Liver (tissue), 9 donors: ENCODE results near the gene SPZ1. TPM values are rescaled to one million over a fixed set of nuclear protein-coding genes. Genes with fewer than 3 reads are reported as not detected.

ENCODE experiments used
- DNase-seq: peaks from one replicate; pipeline ENCODE4 v3.0.0-alpha.2; 2017; ENCODE audit warnings: low spot score
- H3K27ac ChIP-seq, 2 donors: one replicate each; pipeline ENCODE4 v1.7.0; 2013; ENCODE audit warnings: inconsistent platforms in 2 of 2, low read length in 2 of 2, control low read depth in 1 of 2, low read depth in 1 of 2, mild to moderate bottlenecking in 1 of 2
- H3K27me3 ChIP-seq, 4 donors: one replicate each; pipeline versions ENCODE4 v1.6.1 to v1.7.0; 2013; ENCODE audit warnings: low read length in 3 of 4, inconsistent platforms in 1 of 4, mild to moderate bottlenecking in 1 of 4, moderate library complexity in 1 of 4; ENCODE audit not compliant: control insufficient read depth in 4 of 4, insufficient read depth in 4 of 4
- H3K36me3 ChIP-seq, 4 donors: one replicate each; pipeline versions ENCODE4 v1.6.1 to v1.7.0; 2013; ENCODE audit warnings: low read length in 3 of 4, mild to moderate bottlenecking in 3 of 4, low read depth in 1 of 4, moderate library complexity in 1 of 4; ENCODE audit not compliant: control insufficient read depth in 4 of 4, insufficient read depth in 3 of 4
- H3K4me1 ChIP-seq, 4 donors: one replicate each; pipeline versions ENCODE4 v1.6.1 to v1.7.0; 2013; ENCODE audit warnings: low read length in 3 of 4, mild to moderate bottlenecking in 3 of 4, moderate library complexity in 1 of 4; ENCODE audit not compliant: control insufficient read depth in 4 of 4, insufficient read depth in 4 of 4
- H3K4me3 ChIP-seq, 3 donors: one replicate each; pipeline versions ENCODE4 v1.6.1 to v1.7.0; 2013; ENCODE audit warnings: low read length in 3 of 3, control low read depth in 1 of 3, low read depth in 1 of 3, mild to moderate bottlenecking in 1 of 3
- H3K9ac ChIP-seq, 2 donors: one replicate each; pipeline ENCODE4 v1.7.0; 2013; ENCODE audit warnings: low read length in 2 of 2, mild to moderate bottlenecking in 2 of 2, moderate library complexity in 2 of 2, control low read depth in 1 of 2, low read depth in 1 of 2
- H3K9me3 ChIP-seq, 4 donors: one replicate each; pipeline versions ENCODE4 v1.6.1 to v1.7.0; 2013; ENCODE audit warnings: low read length in 3 of 4; ENCODE audit not compliant: control insufficient read depth in 4 of 4
- ATF3 ChIP-seq: IDR thresholded peaks from 2 replicates; pipeline ENCODE4 v1.6.1; 2016; ENCODE audit warnings: antibody characterized with exemption
- EGR1 ChIP-seq, 2 donors: IDR thresholded peaks; 2 replicates each; pipeline ENCODE4 v1.6.1; 2016 to 2018; ENCODE audit warnings: antibody characterized with exemption in 2 of 2, low read depth in 2 of 2
- FOXA1 ChIP-seq: IDR thresholded peaks from 2 replicates; pipeline ENCODE4 v1.6.1; 2016; ENCODE audit warnings: antibody characterized with exemption
- GABPA ChIP-seq, 2 donors: IDR thresholded peaks in 1 of 2; conservative IDR thresholded peaks in 1 of 2; 2 replicates each; pipeline ENCODE4 v1.6.1; 2016; ENCODE audit warnings: antibody characterized with exemption in 2 of 2, mild to moderate bottlenecking in 1 of 2, moderate library complexity in 1 of 2
- HNF4A ChIP-seq, 2 donors: conservative IDR thresholded peaks; 2 replicates each; pipeline ENCODE4 v1.6.1; 2016; ENCODE audit warnings: antibody characterized with exemption in 2 of 2, mild to moderate bottlenecking in 2 of 2
- JUND ChIP-seq, 2 donors: IDR thresholded peaks; 2 replicates each; pipeline ENCODE4 v1.6.1; 2016; ENCODE audit warnings: antibody characterized with exemption in 2 of 2
- MAX ChIP-seq: IDR thresholded peaks from 2 replicates; pipeline ENCODE4 v1.6.1; 2016; ENCODE audit warnings: antibody characterized with exemption
- RAD21 ChIP-seq, 2 donors: IDR thresholded peaks; 2 replicates each; pipeline ENCODE4 v1.6.1; 2016; ENCODE audit warnings: antibody characterized with exemption in 2 of 2, mild to moderate bottlenecking in 2 of 2
- RXRA ChIP-seq, 2 donors: IDR thresholded peaks; 2 replicates each; pipeline ENCODE4 v1.6.1; 2017 to 2018; ENCODE audit warnings: antibody characterized with exemption in 2 of 2, mild to moderate bottlenecking in 1 of 2
- SP1 ChIP-seq: IDR thresholded peaks from 2 replicates; pipeline ENCODE4 v1.6.1; 2018; ENCODE audit warnings: antibody characterized with exemption, mild to moderate bottlenecking
- TAF1 ChIP-seq: conservative IDR thresholded peaks from 2 replicates; pipeline ENCODE4 v1.6.1; 2016; ENCODE audit warnings: antibody characterized with exemption, mild to moderate bottlenecking
- YY1 ChIP-seq: IDR thresholded peaks from 2 replicates; pipeline ENCODE4 v1.6.1; 2016; ENCODE audit warnings: antibody characterized with exemption, mild to moderate bottlenecking
- ZBTB33 ChIP-seq: IDR thresholded peaks from 2 replicates; pipeline ENCODE4 v1.6.1; 2016; ENCODE audit warnings: antibody characterized with exemption
- WGBS: extraction: QIAGEN DNeasy Blood & Tissue Kit; methylation state at CpG from one replicate; pipeline ENCODE4 v1.1.7; 2013; 5-methylcytosine and 5-hydroxymethylcytosine counted together
- polyA plus RNA-seq, 2 donors: library from polyadenylated mRNA; stranded (reverse) in 1 of 2; unstranded in 1 of 2; fragments of 200-250 nt in 1 of 2; fragments of >200 nt in 1 of 2; fragmentation: Nextera tagmentation in 1 of 2; extraction: Ambion mirVana in 1 of 2; gene quantifications; one replicate each; pipeline versions ENCODE4 v1.2.1 to v1.2.3, GENCODE V29; 2013 to 2015
- total RNA-seq, 2 donors: library from RNA; depleted of rRNA; stranded (reverse); fragments of >200 nt; gene quantifications; one replicate each; pipeline ENCODE4 v1.2.3, GENCODE V29; 2014
- TF ChIP-seq, protein P1 (sequence below): fragments of 150-350 bp; IDR thresholded peaks from 2 replicates; pipeline ENCODE4 v1.5.1; 2017; ENCODE audit warnings: improper control_type of control experiment, low read depth, low read length; ENCODE audit not compliant: missing input control
- TF ChIP-seq, protein P2 (sequence below): IDR thresholded peaks from 2 replicates; pipeline ENCODE4 v1.6.1; 2016; ENCODE audit warnings: antibody characterized with exemption, mild to moderate bottlenecking
- donor health status: healthy.
- donor health status: healthy.
- donor health status: healthy.
- donor health status: healthy.
- donor health status: healthy.

The SPZ1 gene
- total and polyA plus RNA-seq, 4 donors: not detected

DNA sequence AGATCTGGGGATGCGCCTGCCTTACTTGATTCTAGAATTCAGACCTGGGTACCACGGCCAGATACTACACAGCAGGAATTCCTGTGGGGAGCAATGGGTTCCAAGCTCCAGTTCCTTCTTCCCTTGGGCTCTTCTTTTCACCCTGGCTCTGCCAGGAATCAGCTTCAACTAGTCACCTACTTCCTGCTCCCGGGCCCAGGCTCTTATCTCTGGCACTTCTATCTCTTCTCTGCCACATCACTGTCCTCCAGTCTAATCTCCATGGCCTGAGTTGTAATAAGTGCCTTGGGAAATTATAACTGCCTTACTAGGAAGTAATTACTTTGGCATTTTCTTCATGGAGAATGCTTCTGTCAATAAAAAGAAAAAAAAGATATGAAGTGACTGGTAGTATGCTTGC is 37.7 kb upstream of the SPZ1 start:
- H3K4me3 ChIP-seq: no peak overlapping the region
- H3K27ac ChIP-seq: no peak overlapping the region
- no peaks in the 10 kb centered on the region for H3K27me3 ChIP-seq
- H3K9ac ChIP-seq: no peak overlapping the region
- no peak for DNase-seq
- no peaks in the 10 kb centered on the region for H3K36me3 ChIP-seq
- H3K9me3 ChIP-seq: no peaks in the 10 kb centered on the region
- peaks cover 0 to 2% (median 0%) of the 10 kb centered on the region in 4 donors for H3K4me1 ChIP-seq
- WGBS: 46% methylated on average over 3 of the region's 3 CpGs
- TF ChIP-seq GABPA (IDR thresholded peaks at IDR 0.05 in 1 of 2, conservative IDR thresholded peaks at IDR 0.05 in 1 of 2): no peak
- no peak for TF ChIP-seq RAD21 (IDR thresholded peaks at IDR 0.05)
- TF ChIP-seq, protein P1, sequence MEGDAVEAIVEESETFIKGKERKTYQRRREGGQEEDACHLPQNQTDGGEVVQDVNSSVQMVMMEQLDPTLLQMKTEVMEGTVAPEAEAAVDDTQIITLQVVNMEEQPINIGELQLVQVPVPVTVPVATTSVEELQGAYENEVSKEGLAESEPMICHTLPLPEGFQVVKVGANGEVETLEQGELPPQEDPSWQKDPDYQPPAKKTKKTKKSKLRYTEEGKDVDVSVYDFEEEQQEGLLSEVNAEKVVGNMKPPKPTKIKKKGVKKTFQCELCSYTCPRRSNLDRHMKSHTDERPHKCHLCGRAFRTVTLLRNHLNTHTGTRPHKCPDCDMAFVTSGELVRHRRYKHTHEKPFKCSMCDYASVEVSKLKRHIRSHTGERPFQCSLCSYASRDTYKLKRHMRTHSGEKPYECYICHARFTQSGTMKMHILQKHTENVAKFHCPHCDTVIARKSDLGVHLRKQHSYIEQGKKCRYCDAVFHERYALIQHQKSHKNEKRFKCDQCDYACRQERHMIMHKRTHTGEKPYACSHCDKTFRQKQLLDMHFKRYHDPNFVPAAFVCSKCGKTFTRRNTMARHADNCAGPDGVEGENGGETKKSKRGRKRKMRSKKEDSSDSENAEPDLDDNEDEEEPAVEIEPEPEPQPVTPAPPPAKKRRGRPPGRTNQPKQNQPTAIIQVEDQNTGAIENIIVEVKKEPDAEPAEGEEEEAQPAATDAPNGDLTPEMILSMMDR: no peak
- TF ChIP-seq ATF3: no peak
- TF ChIP-seq, protein P2, sequence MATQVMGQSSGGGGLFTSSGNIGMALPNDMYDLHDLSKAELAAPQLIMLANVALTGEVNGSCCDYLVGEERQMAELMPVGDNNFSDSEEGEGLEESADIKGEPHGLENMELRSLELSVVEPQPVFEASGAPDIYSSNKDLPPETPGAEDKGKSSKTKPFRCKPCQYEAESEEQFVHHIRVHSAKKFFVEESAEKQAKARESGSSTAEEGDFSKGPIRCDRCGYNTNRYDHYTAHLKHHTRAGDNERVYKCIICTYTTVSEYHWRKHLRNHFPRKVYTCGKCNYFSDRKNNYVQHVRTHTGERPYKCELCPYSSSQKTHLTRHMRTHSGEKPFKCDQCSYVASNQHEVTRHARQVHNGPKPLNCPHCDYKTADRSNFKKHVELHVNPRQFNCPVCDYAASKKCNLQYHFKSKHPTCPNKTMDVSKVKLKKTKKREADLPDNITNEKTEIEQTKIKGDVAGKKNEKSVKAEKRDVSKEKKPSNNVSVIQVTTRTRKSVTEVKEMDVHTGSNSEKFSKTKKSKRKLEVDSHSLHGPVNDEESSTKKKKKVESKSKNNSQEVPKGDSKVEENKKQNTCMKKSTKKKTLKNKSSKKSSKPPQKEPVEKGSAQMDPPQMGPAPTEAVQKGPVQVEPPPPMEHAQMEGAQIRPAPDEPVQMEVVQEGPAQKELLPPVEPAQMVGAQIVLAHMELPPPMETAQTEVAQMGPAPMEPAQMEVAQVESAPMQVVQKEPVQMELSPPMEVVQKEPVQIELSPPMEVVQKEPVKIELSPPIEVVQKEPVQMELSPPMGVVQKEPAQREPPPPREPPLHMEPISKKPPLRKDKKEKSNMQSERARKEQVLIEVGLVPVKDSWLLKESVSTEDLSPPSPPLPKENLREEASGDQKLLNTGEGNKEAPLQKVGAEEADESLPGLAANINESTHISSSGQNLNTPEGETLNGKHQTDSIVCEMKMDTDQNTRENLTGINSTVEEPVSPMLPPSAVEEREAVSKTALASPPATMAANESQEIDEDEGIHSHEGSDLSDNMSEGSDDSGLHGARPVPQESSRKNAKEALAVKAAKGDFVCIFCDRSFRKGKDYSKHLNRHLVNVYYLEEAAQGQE: no peak
- no peak for TF ChIP-seq FOXA1
- TF ChIP-seq ZBTB33: no peak
- no peak for TF ChIP-seq HNF4A (conservative IDR thresholded peaks at IDR 0.05)
- TF ChIP-seq RXRA (IDR thresholded peaks at IDR 0.05): no peak
- no peak for TF ChIP-seq MAX
- TF ChIP-seq TAF1: no peak
- TF ChIP-seq EGR1 (IDR thresholded peaks at IDR 0.05; ENCODE audit: low read depth in 2 of 2): no peak
- TF ChIP-seq JUND (IDR thresholded peaks at IDR 0.05): no peak
- TF ChIP-seq YY1: no peak
- TF ChIP-seq SP1: no peak

DNA sequence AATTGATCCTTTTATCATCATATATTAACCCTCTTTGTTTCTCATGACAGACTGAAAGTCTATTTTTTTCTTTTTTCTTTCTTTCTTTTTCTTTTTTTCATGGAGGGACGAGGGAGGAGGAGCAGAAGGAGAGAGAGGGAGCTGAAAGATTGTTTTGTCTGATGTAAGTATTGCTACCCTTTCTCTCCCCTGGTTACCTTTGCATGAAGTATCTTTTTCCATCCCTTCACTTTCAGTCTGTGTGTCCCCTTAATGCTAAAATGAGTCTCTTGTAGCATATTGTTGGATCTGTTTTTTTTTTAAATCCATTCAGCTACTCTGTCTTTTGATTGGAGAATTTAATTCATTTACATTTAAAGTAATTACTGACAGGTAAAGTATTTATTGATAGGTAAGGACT is 36.4 kb upstream of the SPZ1 start:
- no peak for TF ChIP-seq HNF4A (conservative IDR thresholded peaks at IDR 0.05)
- WGBS: 100% methylated on average over 1 of the region's 1 CpG
- no peaks in the 10 kb centered on the region for H3K36me3 ChIP-seq
- no peak overlapping the region for H3K4me3 ChIP-seq
- peaks cover 0 to 2% (median 0%) of the 10 kb centered on the region in 4 donors for H3K4me1 ChIP-seq
- no peaks in the 10 kb centered on the region for H3K9me3 ChIP-seq
- no peak for DNase-seq
- H3K27me3 ChIP-seq: no peaks in the 10 kb centered on the region
- H3K9ac ChIP-seq: no peak overlapping the region
- H3K27ac ChIP-seq: no peak overlapping the region
